Thyroid gland (tissue), 4 donors: ENCODE data around the gene CNOT1. TPM values are rescaled to one million over a fixed set of nuclear protein-coding genes. Genes with fewer than 3 reads are reported as not detected.
A peak's percentile ranks its signal among the peaks of the same experiment; 100 is the strongest.

Experiments
- DNase-seq, 2 donors: peaks; one replicate each; pipeline ENCODE4 v3.0.0-alpha.2; 2019
- H3K27ac ChIP-seq, 3 donors: fragments of 200-600 bp; sonication (generic); 1 replicate in 2 of 3; 2 replicates in 1 of 3; pipeline ENCODE4 v1.5.1; 2016 to 2019; ENCODE audit warnings: mild to moderate bottlenecking in 1 of 3, moderate library complexity in 1 of 3
- H3K27me3 ChIP-seq: fragments of 200-600 bp; sonication (generic); one replicate; pipeline ENCODE4 v1.5.1; 2019
- H3K36me3 ChIP-seq, 2 donors: fragments of 200-600 bp; sonication (generic); one replicate each; pipeline ENCODE4 v1.5.1; 2016 to 2019
- H3K4me1 ChIP-seq, 2 donors: fragments of 200-600 bp; sonication (generic); one replicate each; pipeline ENCODE4 v1.5.1; 2017 to 2019
- H3K4me3 ChIP-seq, 3 donors: fragments of 200-600 bp; sonication (generic); replicated peaks in 1 of 3; 1 replicate in 2 of 3; 2 replicates in 1 of 3; pipeline ENCODE4 v1.5.1; 2016; ENCODE audit warnings: mild to moderate bottlenecking in 1 of 3
- H3K9me3 ChIP-seq: fragments of 200-600 bp; sonication (generic); one replicate; pipeline ENCODE4 v1.5.1; 2017
- CTCF ChIP-seq, 6 experiments: fragments of 200-600 bp in 3 of 6; fragments of 450-650 bp in 3 of 6; sonication (generic) in 3 of 6; IDR thresholded peaks; one replicate each; pipeline ENCODE4 v1.5.1; 2016 to 2019; ENCODE audit warnings: antibody characterized with exemption in 6 of 6, mild to moderate bottlenecking in 2 of 6, inconsistent platforms in 1 of 6, moderate library complexity in 1 of 6
- POLR2A ChIP-seq, 2 donors: fragments of 450-650 bp; IDR thresholded peaks; one replicate each; pipeline ENCODE4 v1.6.1; 2017; ENCODE audit warnings: antibody characterized with exemption in 2 of 2, mild to moderate bottlenecking in 2 of 2, moderate library complexity in 1 of 2
- WGBS, 2 donors: methylation state at CpG; one replicate each; pipeline ENCODE4 v1.1.5; 2017; 5-methylcytosine and 5-hydroxymethylcytosine counted together
- intact Hi-C: fragments of 100-400 bp; cut with DNase I; formaldehyde crosslinking; loops from one replicate; pipeline ENCODE4 v1.15.1; 2023
- total RNA-seq, 4 donors: library from RNA; depleted of rRNA; stranded (reverse); fragments of >200 nt; gene quantifications; one replicate each; pipeline ENCODE4 v1.2.3, GENCODE V29; 2016

CNOT1 gene
- total RNA-seq, 4 donors from 2014 or later, result 109 to 150 (median 133) TPM

GRCh38 chr16:58497468-58497867 is 132.2 kb downstream of the CNOT1 start:
- no peak for TF ChIP-seq CTCF (IDR thresholded peaks at IDR 0.05)
- no peak for TF ChIP-seq POLR2A (IDR thresholded peaks at IDR 0.05)
- Histone ChIP-seq H3K4me1 (peaks cover 5 to 13% of the 10 kb centered on the region in 2 donors), H3K36me3 (no peaks in the 10 kb centered on the region), H3K27ac (no peak overlapping the region), H3K27me3 (no peaks in the 10 kb centered on the region), H3K9me3 (no peaks in the 10 kb centered on the region), H3K4me3 (no peak overlapping the region)
- intact Hi-C loops, result no loop called here
- no peak for DNase-seq
- 94 to 100% methylated on average over 1 to 2 of the region's 2 CpGs for WGBS, 2 donors

GRCh38 chr16:58495521-58496331 is 133.9 kb downstream of the CNOT1 start:
- Histone ChIP-seq H3K36me3 (no peaks in the 10 kb centered on the region), H3K4me1 (peaks cover 0 to 2% of the 10 kb centered on the region in 2 donors), H3K27me3 (no peaks in the 10 kb centered on the region), H3K9me3 (no peaks in the 10 kb centered on the region), H3K27ac (no peak overlapping the region), H3K4me3 (no peak overlapping the region)
- intact Hi-C loops, result no loop called here
- TF ChIP-seq POLR2A (IDR thresholded peaks at IDR 0.05), result no peak
- TF ChIP-seq CTCF (IDR thresholded peaks at IDR 0.05), result no peak
- 57 to 64% methylated on average over 8 to 17 of the region's 24 CpGs for WGBS, 2 donors
- DNase-seq, result no peak

GRCh38 chr16:58494981-58495520 is 134.6 kb downstream of the CNOT1 start:
- H3K27me3 ChIP-seq, result no peaks in the 10 kb centered on the region
- WGBS, 2 donors, result 5 to 9% methylated on average over 7 to 8 of the region's 8 CpGs
- TF ChIP-seq POLR2A (IDR thresholded peaks at IDR 0.05) (no peak), CTCF (IDR thresholded peaks at IDR 0.05) (peak in 1 of 6 experiments; percentile 18)
- H3K4me1 ChIP-seq, result no peaks in the 10 kb centered on the region
- intact Hi-C loops, result no loop called here
- no peak overlapping the region for H3K27ac ChIP-seq
- DNase-seq, result peak; percentile 45 to 54
- H3K9me3 ChIP-seq, result no peaks in the 10 kb centered on the region
- no peak overlapping the region for H3K4me3 ChIP-seq
- no peaks in the 10 kb centered on the region for H3K36me3 ChIP-seq

- intact Hi-C loops, result no loop called here
These were observed 135.7 kb downstream of the CNOT1 start for GRCh38 chr16:58493756-58494431.

More at GRCh38 chr16:58493756-58494431, 135.7 kb downstream of the CNOT1 start:
- Histone ChIP-seq H3K4me3 (no peak overlapping the region), H3K36me3 (no peaks in the 10 kb centered on the region), H3K9me3 (no peaks in the 10 kb centered on the region), H3K27ac (no peak overlapping the region), H3K4me1 (no peaks in the 10 kb centered on the region), H3K27me3 (no peaks in the 10 kb centered on the region)
- 82 to 85% methylated on average over 11 to 15 of the region's 20 CpGs for WGBS, 2 donors
- TF ChIP-seq CTCF (IDR thresholded peaks at IDR 0.05) (no peak), POLR2A (IDR thresholded peaks at IDR 0.05) (no peak)
- no peak for DNase-seq
